ENCODE measurements around the gene KDM4B.

DNA sequence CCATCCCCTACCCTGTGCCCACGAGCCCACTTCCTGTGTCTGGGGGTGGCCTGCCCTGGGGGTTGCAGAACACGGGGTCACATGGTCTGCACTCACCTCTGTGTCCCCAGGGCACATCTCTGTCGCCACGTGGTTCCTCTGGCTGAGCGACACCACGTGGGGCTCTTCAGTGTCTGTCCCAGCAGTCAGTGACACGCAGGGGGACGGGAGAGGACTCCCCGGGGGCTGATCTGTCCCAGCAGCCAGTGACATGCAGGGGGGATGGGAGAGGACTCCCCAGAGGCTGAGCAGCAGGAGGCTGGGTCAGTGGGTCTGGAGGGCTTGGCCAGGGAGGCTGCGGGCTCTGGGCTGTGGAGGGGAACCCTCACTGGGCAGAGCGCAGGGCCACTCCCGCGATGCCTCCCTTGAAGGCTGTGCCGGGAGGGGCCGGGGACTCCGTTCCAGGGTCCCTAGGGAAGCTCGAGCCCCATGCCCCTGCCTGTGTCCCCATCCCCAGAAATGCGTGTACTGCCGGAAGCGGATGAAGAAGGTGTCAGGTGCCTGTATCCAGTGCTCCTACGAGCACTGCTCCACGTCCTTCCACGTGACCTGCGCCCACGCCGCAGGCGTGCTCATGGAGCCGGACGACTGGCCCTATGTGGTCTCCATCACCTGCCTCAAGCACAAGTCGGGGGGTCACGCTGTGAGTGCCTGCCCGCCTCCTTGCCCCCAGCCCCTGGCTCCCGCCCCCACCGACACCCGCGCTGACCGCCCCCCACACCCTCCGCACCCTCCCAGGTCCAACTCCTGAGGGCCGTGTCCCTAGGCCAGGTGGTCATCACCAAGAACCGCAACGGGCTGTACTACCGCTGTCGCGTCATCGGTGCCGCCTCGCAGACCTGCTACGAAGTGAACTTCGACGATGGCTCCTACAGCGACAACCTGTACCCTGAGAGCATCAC is 174.8 kb downstream of the KDM4B start:
- TF ChIP-seq, protein P1, sequence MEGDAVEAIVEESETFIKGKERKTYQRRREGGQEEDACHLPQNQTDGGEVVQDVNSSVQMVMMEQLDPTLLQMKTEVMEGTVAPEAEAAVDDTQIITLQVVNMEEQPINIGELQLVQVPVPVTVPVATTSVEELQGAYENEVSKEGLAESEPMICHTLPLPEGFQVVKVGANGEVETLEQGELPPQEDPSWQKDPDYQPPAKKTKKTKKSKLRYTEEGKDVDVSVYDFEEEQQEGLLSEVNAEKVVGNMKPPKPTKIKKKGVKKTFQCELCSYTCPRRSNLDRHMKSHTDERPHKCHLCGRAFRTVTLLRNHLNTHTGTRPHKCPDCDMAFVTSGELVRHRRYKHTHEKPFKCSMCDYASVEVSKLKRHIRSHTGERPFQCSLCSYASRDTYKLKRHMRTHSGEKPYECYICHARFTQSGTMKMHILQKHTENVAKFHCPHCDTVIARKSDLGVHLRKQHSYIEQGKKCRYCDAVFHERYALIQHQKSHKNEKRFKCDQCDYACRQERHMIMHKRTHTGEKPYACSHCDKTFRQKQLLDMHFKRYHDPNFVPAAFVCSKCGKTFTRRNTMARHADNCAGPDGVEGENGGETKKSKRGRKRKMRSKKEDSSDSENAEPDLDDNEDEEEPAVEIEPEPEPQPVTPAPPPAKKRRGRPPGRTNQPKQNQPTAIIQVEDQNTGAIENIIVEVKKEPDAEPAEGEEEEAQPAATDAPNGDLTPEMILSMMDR (IDR thresholded peaks at IDR 0.05) = no peak
- no peak for TF ChIP-seq POLR2A (IDR thresholded peaks at IDR 0.05)
